ENCODE results near the gene KRTAP2-1. TPM values are rescaled to one million over a fixed set of nuclear protein-coding genes. Genes with fewer than 3 reads are reported as not detected.

The KRTAP2-1 gene
- total RNA-seq, 1 donor from 2014 or later, result not detected

GRCh38 chr17:41009936-41010335, 37.2 kb downstream of the KRTAP2-1 start:
- H3K27ac ChIP-seq, result no peak overlapping the region
- H3K9me3 ChIP-seq, result no peaks in the 10 kb centered on the region
- H3K27me3 ChIP-seq (ENCODE audit: low read depth), result no peaks in the 10 kb centered on the region
- TF ChIP-seq CTCF (IDR thresholded peaks at IDR 0.05), result no peak
- no peak overlapping the region for H3K4me3 ChIP-seq
- no peak for ATAC-seq
- DNase-seq, result no peak
- no peaks in the 10 kb centered on the region for H3K4me1 ChIP-seq
- intact Hi-C loops (cut with DNase I), result no loop called here
- H3K36me3 ChIP-seq, result no peaks in the 10 kb centered on the region

- no peak for TF ChIP-seq CTCF (IDR thresholded peaks at IDR 0.05)
- ATAC-seq (peak; percentile 59 to 91), DNase-seq (no peak)
- Histone ChIP-seq H3K9me3 (no peaks in the 10 kb centered on the region), H3K27me3 (ENCODE audit: low read depth) (no peaks in the 10 kb centered on the region), H3K4me3 (no peak overlapping the region), H3K27ac (no peak overlapping the region), H3K36me3 (no peaks in the 10 kb centered on the region), H3K4me1 (no peaks in the 10 kb centered on the region)
- intact Hi-C loops (cut with DNase I), result no loop called here
Observed at GRCh38 chr17:41009301-41009760, 37.8 kb downstream of the KRTAP2-1 start.

- ATAC-seq (peak in 1 of 2 donors; percentile 40), DNase-seq (no peak)
- Histone ChIP-seq H3K4me1 (no peaks in the 10 kb centered on the region), H3K36me3 (no peaks in the 10 kb centered on the region), H3K4me3 (no peak within 1 kb of the TSS), H3K27ac (no peak within 1 kb of the TSS), H3K9me3 (no peaks in the 10 kb centered on the region), H3K27me3 (ENCODE audit: low read depth) (no peaks in the 10 kb centered on the region)
- intact Hi-C loops (cut with DNase I), result no loop called here
- no peak for TF ChIP-seq CTCF (IDR thresholded peaks at IDR 0.05)
Observed at GRCh38 chr17:41008811-41009210, 38.3 kb downstream of the KRTAP2-1 start, which contains the start of gene KRTAP3-1. Gene KRTAP3-1, minus strand, starts transcription at chr17:41009128. Its CDS starts 54 bp downstream, at chr17:41009074.

- DNase-seq (no peak), ATAC-seq (no peak)
- no peaks in the 10 kb centered on the region for H3K36me3 ChIP-seq
- H3K27ac ChIP-seq, result no peak overlapping the region
- intact Hi-C loops (cut with DNase I), result no loop called here
- no peaks in the 10 kb centered on the region for H3K4me1 ChIP-seq
- no peaks in the 10 kb centered on the region for H3K27me3 ChIP-seq (ENCODE audit: low read depth)
- H3K4me3 ChIP-seq, result no peak overlapping the region
- H3K9me3 ChIP-seq, result no peaks in the 10 kb centered on the region
- no peak for TF ChIP-seq CTCF (IDR thresholded peaks at IDR 0.05)
Observed at GRCh38 chr17:41004397-41004796, 42.7 kb downstream of the KRTAP2-1 start.

- DNase-seq (no peak), ATAC-seq (no peak)
- H3K36me3 ChIP-seq, result no peaks in the 10 kb centered on the region
- H3K27me3 ChIP-seq (ENCODE audit: low read depth), result no peaks in the 10 kb centered on the region
- intact Hi-C loops (cut with DNase I), result no loop called here
- H3K4me1 ChIP-seq, result no peaks in the 10 kb centered on the region
- no peak overlapping the region for H3K4me3 ChIP-seq
- TF ChIP-seq CTCF (IDR thresholded peaks at IDR 0.05), result no peak
- H3K9me3 ChIP-seq, result no peaks in the 10 kb centered on the region
- no peak overlapping the region for H3K27ac ChIP-seq
Observed at GRCh38 chr17:41003926-41004325, 43.2 kb downstream of the KRTAP2-1 start.

GRCh38 chr17:41002814-41003213, 44.3 kb downstream of the KRTAP2-1 start:
- intact Hi-C loops (cut with DNase I), result no loop called here
- Histone ChIP-seq H3K4me3 (no peak overlapping the region), H3K27ac (no peak overlapping the region), H3K36me3 (no peaks in the 10 kb centered on the region), H3K4me1 (no peaks in the 10 kb centered on the region), H3K9me3 (no peaks in the 10 kb centered on the region), H3K27me3 (ENCODE audit: low read depth) (no peaks in the 10 kb centered on the region)
- no peak for DNase-seq
- ATAC-seq, result peak in 1 of 2 donors; percentile 56
- no peak for TF ChIP-seq CTCF (IDR thresholded peaks at IDR 0.05)
